SH-SY5Y (cell line): ENCODE data around the gene LMAN2.

Source experiments
- GATA2 ChIP-seq: IDR thresholded peaks from 2 replicates; pipeline ENCODE4 v1.6.1; 2011; ENCODE audit warnings: mild to moderate bottlenecking, low read depth, low read length
- GATA3 ChIP-seq: IDR thresholded peaks from 2 replicates; pipeline ENCODE4 v1.6.1; 2011; ENCODE audit warnings: low read depth, mild to moderate bottlenecking, low read length, moderate library complexity

LMAN2 gene

GRCh38 chr5:177333420-177334154 is 17.9 kb downstream of the LMAN2 start:
- TF ChIP-seq GATA3 (no peak), GATA2 (no peak)

GRCh38 chr5:177332896-177333260 is 18.6 kb downstream of the LMAN2 start:
- no peak for TF ChIP-seq GATA3
- TF ChIP-seq GATA2 = no peak

GRCh38 chr5:177332031-177332895 is 19.2 kb downstream of the LMAN2 start:
- no peak for TF ChIP-seq GATA2
- TF ChIP-seq GATA3 = no peak

GRCh38 chr5:177330991-177331842 is 20.3 kb downstream of the LMAN2 start:
- no peak for TF ChIP-seq GATA2
- no peak for TF ChIP-seq GATA3

GRCh38 chr5:177329883-177330282 is 21.6 kb downstream of the LMAN2 start:
- no peak for TF ChIP-seq GATA3
- no peak for TF ChIP-seq GATA2

- TF ChIP-seq GATA2 (no peak), GATA3 (no peak)
Measured at GRCh38 chr5:177328545-177329231, 22.8 kb downstream of the LMAN2 start.

- TF ChIP-seq GATA2 = no peak
- TF ChIP-seq GATA3 = no peak
Measured at GRCh38 chr5:177327539-177328522, 23.6 kb downstream of the LMAN2 start.

- TF ChIP-seq GATA2 (no peak), GATA3 (no peak)
Measured at GRCh38 chr5:177325868-177326381, 25.5 kb downstream of the LMAN2 start.

- TF ChIP-seq GATA3 = no peak
- TF ChIP-seq GATA2 = no peak
Measured at GRCh38 chr5:177320879-177321278, 30.6 kb downstream of the LMAN2 start.

GRCh38 chr5:177319913-177320588 is 31.4 kb downstream of the LMAN2 start:
- TF ChIP-seq GATA2 = no peak
- no peak for TF ChIP-seq GATA3

GRCh38 chr5:177317959-177318377 is 33.5 kb downstream of the LMAN2 start:
- TF ChIP-seq GATA3 = no peak
- no peak for TF ChIP-seq GATA2

GRCh38 chr5:177316005-177316404 is 35.5 kb downstream of the LMAN2 start:
- TF ChIP-seq GATA3 (no peak), GATA2 (no peak)

- TF ChIP-seq GATA3 (no peak), GATA2 (no peak)
Measured at GRCh38 chr5:177315411-177315810, 36.1 kb downstream of the LMAN2 start.
